ENCODE measurements around the gene OS9. TPM values are rescaled to one million over a fixed set of nuclear protein-coding genes. Genes with fewer than 3 reads are reported as not detected.
A peak's percentile ranks its signal among the peaks of the same experiment; 100 is the strongest.

Gene OS9
- total RNA-seq, 2 experiments from 2014 or later: 100 to 107 TPM

- no peak for DNase-seq
- Mint-ChIP-seq H3K4me1 (ENCODE audit: low read depth) (peaks cover 8% of the 10 kb centered on the region), H3K4me3 (no peak overlapping the region), H3K27ac (no peak overlapping the region), H3K27me3 (ENCODE audit: low read depth) (no peaks in the 10 kb centered on the region), H3K36me3 (ENCODE audit: low read depth) (peaks cover 69% of the 10 kb centered on the region), H3K9me3 (ENCODE audit: insufficient read depth) (no peaks in the 10 kb centered on the region)
- no peak for ATAC-seq
- ChIA-PET POLR2A (interaction anchor here (1.7 to 2.0 kb wide), 2 partner anchors 10 to 16 kb away, joined by 4 to 5 read pairs; no protein-coding TSS in a partner anchor), CTCF (interaction anchor here (0.6 kb wide), 1 partner anchor 281 kb away, joined by 3 read pairs; no protein-coding TSS in a partner anchor)
These were observed 39.0 kb downstream of the OS9 start for GRCh38 chr12:57732726-57733593.

GRCh38 chr12:57733928-57734327, 40.0 kb downstream of the OS9 start:
- no peaks in the 10 kb centered on the region for H3K27me3 Mint-ChIP-seq (ENCODE audit: low read depth)
- H3K9me3 Mint-ChIP-seq (ENCODE audit: insufficient read depth): no peaks in the 10 kb centered on the region
- DNase-seq (no peak), ATAC-seq (no peak)
- POLR2A ChIA-PET: interaction anchor here (1.2 to 2.0 kb wide), 3 partner anchors 11 to 17 kb away, joined by 4 to 5 read pairs (median 4); no protein-coding TSS in a partner anchor
- H3K36me3 Mint-ChIP-seq (ENCODE audit: low read depth): peaks cover 63% of the 10 kb centered on the region
- no peak overlapping the region for H3K4me3 Mint-ChIP-seq
- peaks cover 9% of the 10 kb centered on the region for H3K4me1 Mint-ChIP-seq (ENCODE audit: low read depth)
- H3K27ac Mint-ChIP-seq: peak overlapping the region; percentile 30
- CTCF ChIA-PET: no interaction called here

- ATAC-seq (no peak), DNase-seq (no peak)
- Mint-ChIP-seq H3K27ac (no peak overlapping the region), H3K27me3 (ENCODE audit: low read depth) (no peaks in the 10 kb centered on the region), H3K4me1 (ENCODE audit: low read depth) (peaks cover 16% of the 10 kb centered on the region), H3K36me3 (ENCODE audit: low read depth) (peaks cover 65% of the 10 kb centered on the region), H3K4me3 (no peak overlapping the region), H3K9me3 (ENCODE audit: insufficient read depth) (no peaks in the 10 kb centered on the region)
- POLR2A ChIA-PET: interaction anchor here (1.2 kb wide), 1 partner anchor 15 kb away, joined by 4 read pairs; no protein-coding TSS in a partner anchor
- CTCF ChIA-PET: no interaction called here
These were observed 40.7 kb downstream of the OS9 start for GRCh38 chr12:57734591-57734990.

- ATAC-seq: no peak
- POLR2A ChIA-PET: no interaction called here
- Mint-ChIP-seq H3K36me3 (ENCODE audit: low read depth) (peaks cover 63% of the 10 kb centered on the region), H3K4me3 (no peak overlapping the region), H3K9me3 (ENCODE audit: insufficient read depth) (no peaks in the 10 kb centered on the region), H3K4me1 (ENCODE audit: low read depth) (peaks cover 22% of the 10 kb centered on the region), H3K27me3 (ENCODE audit: low read depth) (no peaks in the 10 kb centered on the region), H3K27ac (no peak overlapping the region)
- DNase-seq: no peak
- CTCF ChIA-PET: no interaction called here
These were observed 41.4 kb downstream of the OS9 start for GRCh38 chr12:57735198-57735855.

DNA sequence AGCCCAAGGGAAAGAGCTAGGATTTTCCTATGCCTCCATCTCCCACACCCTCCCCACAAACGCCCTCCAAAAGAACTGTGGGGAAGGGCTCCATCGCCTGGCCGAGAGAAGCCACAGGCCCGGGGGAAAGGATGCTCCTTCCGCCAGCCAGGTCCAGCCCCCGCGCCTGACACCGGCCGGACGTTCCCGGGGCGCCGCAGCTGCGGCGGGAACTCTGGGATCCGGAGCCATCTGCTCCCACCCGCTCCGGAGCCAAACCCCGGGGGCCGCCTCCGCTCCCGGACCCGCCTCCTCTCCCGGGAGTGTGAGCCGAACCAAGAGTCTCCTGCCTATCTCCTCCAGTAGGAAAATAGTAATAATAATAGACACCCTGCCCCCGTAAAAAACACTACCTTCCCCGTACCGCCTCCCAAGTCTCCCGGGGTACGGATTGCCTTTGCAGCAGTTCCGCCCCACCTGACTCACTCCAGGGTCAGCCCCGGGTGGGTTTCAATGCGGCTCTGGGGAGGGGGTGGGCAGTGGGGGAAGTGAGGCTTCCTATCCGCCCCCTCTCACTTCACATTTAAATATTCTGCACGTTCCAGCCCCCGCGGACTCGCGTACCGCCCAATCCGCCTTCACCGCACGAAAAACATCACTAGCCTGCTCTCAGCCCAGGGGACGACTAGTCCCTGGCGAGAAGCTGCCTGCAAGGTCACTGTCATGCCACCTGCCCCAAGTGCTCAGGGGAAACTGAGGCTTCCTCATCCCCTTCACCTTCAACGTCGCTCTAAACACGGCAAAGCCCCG, 42.2 kb downstream of the OS9 start:
- ATAC-seq (no peak), DNase-seq (no peak)
- ChIA-PET CTCF (no interaction called here), POLR2A (no interaction called here)
- H3K9me3 Mint-ChIP-seq (ENCODE audit: insufficient read depth): no peaks in the 10 kb centered on the region
- H3K27me3 Mint-ChIP-seq (ENCODE audit: low read depth): no peaks in the 10 kb centered on the region
- H3K4me1 Mint-ChIP-seq (ENCODE audit: low read depth): peaks cover 28% of the 10 kb centered on the region
- H3K36me3 Mint-ChIP-seq (ENCODE audit: low read depth): peaks cover 63% of the 10 kb centered on the region
- no peak overlapping the region for H3K27ac Mint-ChIP-seq
- H3K4me3 Mint-ChIP-seq: no peak overlapping the region

- Mint-ChIP-seq H3K27ac (no peak overlapping the region), H3K4me1 (ENCODE audit: low read depth) (peaks cover 28% of the 10 kb centered on the region), H3K36me3 (ENCODE audit: low read depth) (peaks cover 60% of the 10 kb centered on the region), H3K4me3 (no peak overlapping the region), H3K27me3 (ENCODE audit: low read depth) (no peaks in the 10 kb centered on the region), H3K9me3 (ENCODE audit: insufficient read depth) (no peaks in the 10 kb centered on the region)
- no peak for DNase-seq
- ChIA-PET CTCF (no interaction called here), POLR2A (no interaction called here)
- no peak for ATAC-seq
These were observed 43.0 kb downstream of the OS9 start for GRCh38 chr12:57736741-57737466.

DNA sequence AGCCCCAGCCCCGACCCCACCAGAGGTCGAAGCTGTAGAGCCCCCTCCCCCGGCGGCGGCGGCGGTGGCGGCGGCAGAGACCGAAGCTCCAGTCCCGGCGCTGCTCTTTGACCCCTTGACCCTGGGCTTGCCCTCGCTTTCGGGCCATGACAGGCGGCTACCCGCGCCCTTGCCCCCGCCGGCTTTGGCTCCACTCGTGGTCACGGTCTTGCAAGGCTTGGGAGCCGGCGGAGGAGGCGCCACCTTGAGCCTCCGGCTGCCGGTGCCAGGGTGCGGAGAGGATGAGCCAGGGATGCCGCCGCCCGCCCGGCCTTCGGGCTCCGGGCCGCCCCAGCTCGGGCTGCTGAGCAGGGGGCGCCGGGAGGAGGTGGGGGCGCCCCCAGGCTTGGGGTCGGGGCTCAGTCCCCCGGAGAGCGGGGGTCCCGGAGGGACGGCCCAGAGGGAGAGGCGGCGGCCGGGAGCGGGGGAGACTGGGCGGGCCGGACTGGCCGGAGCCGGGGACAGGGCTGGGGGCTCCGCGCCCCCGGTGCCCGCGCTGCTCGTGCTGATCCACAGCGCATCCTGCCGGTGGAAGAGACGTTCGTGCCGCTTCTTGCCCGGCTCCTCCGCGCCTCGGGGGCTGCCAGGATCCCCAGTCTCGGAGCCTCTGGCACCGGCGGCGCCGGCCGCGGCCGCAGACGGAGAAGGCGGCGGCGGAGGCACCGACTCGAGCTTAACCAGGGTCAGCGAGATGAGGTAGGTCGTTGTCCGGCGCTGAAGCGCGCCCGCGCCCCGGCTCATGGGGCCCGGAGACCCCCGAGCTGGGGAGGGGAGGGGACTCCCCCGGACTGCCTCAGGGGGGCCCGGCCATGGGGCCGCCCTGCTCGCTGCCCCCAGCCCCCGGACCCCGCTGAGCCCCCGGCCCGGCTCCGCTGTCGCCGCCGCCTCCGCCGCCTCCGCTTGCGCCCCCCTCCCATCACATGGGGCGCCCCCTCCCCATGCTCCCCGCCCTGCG, 43.8 kb downstream of the OS9 start:
- Mint-ChIP-seq H3K36me3 (ENCODE audit: low read depth) (peaks cover 52% of the 10 kb centered on the region), H3K4me1 (ENCODE audit: low read depth) (peaks cover 33% of the 10 kb centered on the region), H3K9me3 (ENCODE audit: insufficient read depth) (no peaks in the 10 kb centered on the region), H3K27me3 (ENCODE audit: low read depth) (no peaks in the 10 kb centered on the region), H3K27ac (no peak overlapping the region), H3K4me3 (no peak overlapping the region)
- ATAC-seq (no peak), DNase-seq (no peak)
- CTCF ChIA-PET: no interaction called here
- POLR2A ChIA-PET: no interaction called here

DNA sequence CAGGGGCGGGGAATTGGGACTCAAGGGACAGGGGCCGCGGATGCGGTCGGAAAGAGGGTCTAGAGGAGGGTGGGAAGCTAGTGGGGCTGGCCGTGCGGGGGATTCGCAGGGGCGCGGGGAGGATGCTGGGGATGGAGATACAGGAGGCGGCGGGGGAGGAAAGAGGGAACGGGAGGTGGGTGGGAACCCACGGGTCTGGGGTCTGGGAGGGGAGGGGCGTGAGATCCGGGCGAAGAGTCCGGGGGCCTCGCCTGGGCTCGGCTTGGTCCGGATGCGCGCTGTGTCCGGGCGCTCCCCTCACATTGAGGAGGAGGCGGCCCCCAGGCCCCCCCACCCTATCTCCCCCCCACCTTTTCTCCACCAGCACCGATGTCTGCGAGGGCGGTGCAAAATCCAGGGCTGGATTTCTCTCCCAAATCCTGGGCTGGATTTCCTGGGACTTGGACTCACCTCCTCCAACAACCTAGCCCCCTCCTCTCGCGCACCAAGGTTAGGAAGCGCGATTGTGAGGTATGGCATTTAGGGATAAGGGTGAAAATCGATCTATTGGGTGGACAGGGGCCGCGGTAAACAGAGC, 44.8 kb downstream of the OS9 start, which contains the start of gene AGAP2:
AGAP2 (minus strand) TSS at position 82 of the 577 bp plus-strand sequence. CDS start 496 bp downstream, outside the sequence.
- CTCF ChIA-PET: no interaction called here
- no peak for DNase-seq
- Mint-ChIP-seq H3K27ac (peak within 1 kb of the TSS; percentile 74), H3K4me1 (ENCODE audit: low read depth) (peaks cover 41% of the 10 kb centered on the region), H3K36me3 (ENCODE audit: low read depth) (peaks cover 48% of the 10 kb centered on the region), H3K9me3 (ENCODE audit: insufficient read depth) (no peaks in the 10 kb centered on the region), H3K27me3 (ENCODE audit: low read depth) (no peaks in the 10 kb centered on the region), H3K4me3 (peak within 1 kb of the TSS; percentile 64)
- ATAC-seq: no peak
- POLR2A ChIA-PET: no interaction called here

GRCh38 chr12:57739387-57739786, 45.5 kb downstream of the OS9 start:
- Mint-ChIP-seq H3K9me3 (ENCODE audit: insufficient read depth) (no peaks in the 10 kb centered on the region), H3K27me3 (ENCODE audit: low read depth) (no peaks in the 10 kb centered on the region), H3K36me3 (ENCODE audit: low read depth) (peaks cover 43% of the 10 kb centered on the region), H3K27ac (peak overlapping the region; percentile 74), H3K4me3 (peak overlapping the region; percentile 64), H3K4me1 (ENCODE audit: low read depth) (peaks cover 47% of the 10 kb centered on the region)
- ChIA-PET CTCF (interaction anchor here (2.5 to 3.7 kb wide), 2 partner anchors 17 to 156 kb away, joined by 21 to 26 read pairs; no protein-coding TSS in a partner anchor), POLR2A (no interaction called here)
- ATAC-seq (no peak), DNase-seq (no peak)

DNA sequence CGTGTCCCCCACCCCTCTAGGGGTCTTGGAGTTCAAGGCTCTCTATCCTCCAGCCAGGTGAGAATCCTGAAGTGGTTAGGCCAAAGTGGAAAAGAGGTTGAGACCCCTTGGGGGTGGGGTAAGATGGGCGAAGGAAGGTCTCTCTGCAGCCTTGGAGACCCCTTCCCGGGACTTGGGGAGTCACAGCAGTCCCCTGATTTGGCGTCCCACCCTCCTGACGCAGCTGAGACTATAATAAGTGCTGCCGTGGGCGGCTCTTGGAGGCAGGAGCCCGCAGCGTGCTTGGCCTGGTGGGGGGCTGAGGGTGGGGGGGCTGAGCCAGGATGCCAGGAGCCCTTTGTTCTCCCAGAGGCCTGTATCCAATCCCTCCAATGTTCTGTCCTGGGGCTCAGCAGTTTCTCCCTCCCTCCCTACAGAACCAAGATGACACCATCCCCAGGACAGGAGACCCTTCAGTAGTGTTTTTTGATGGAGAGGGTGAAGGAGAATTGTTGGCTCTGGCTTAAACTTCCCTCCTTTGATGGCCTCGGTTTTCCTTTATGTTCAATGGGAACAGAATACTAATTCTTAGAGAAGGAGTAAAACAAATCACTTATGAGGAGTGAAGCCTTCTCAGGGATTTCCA, 46.1 kb downstream of the OS9 start:
- ChIA-PET POLR2A (no interaction called here), CTCF (interaction anchor here (2.5 to 3.7 kb wide), 2 partner anchors 16 to 157 kb away, joined by 21 to 26 read pairs; no protein-coding TSS in a partner anchor)
- no peaks in the 10 kb centered on the region for H3K9me3 Mint-ChIP-seq (ENCODE audit: insufficient read depth)
- H3K27ac Mint-ChIP-seq: peak overlapping the region; percentile 74
- peaks cover 51% of the 10 kb centered on the region for H3K4me1 Mint-ChIP-seq (ENCODE audit: low read depth)
- DNase-seq: no peak
- peaks cover 37% of the 10 kb centered on the region for H3K36me3 Mint-ChIP-seq (ENCODE audit: low read depth)
- peak overlapping the region; percentile 90 for H3K4me3 Mint-ChIP-seq
- H3K27me3 Mint-ChIP-seq (ENCODE audit: low read depth): no peaks in the 10 kb centered on the region
- no peak for ATAC-seq

All from activated CD8-positive, alpha-beta T cell treated with anti-CD3 and anti-CD28 coated beads, Interleukin-2, amount 10 ng/mL, durations not matched to agents 7 days and 5 days (primary cell).